GM12865 (cell line): ENCODE results near the gene TBC1D14.
"Not testable (repeated sequence)": the region's sequence is repeated elsewhere in the genome, so short reads cannot be mapped to it uniquely, and the experiment has no call there.

Experiments used
- DNase-seq: peaks from one replicate; pipeline ENCODE4 v3.0.0; 2010; ENCODE audit warnings: low read depth
- H3K4me3 ChIP-seq: 2 replicates; pipeline ENCODE4 v1.5.1; 2011; ENCODE audit warnings: mild to moderate bottlenecking, low read depth, low read length, control low read depth
- CTCF ChIP-seq: IDR thresholded peaks from 2 replicates; pipeline ENCODE4 v1.5.1; 2011; ENCODE audit warnings: low read length, control low read depth, low read depth, inconsistent platforms; ENCODE audit not compliant: insufficient read depth; ENCODE audit errors: missing control alignments

The TBC1D14 gene

GRCh38 chr4:7077371-7077770 is 167.7 kb downstream of the TBC1D14 start:
- no peak overlapping the region for H3K4me3 ChIP-seq
- no peak for DNase-seq
- no peak for TF ChIP-seq CTCF

GRCh38 chr4:7078025-7078424 is 168.4 kb downstream of the TBC1D14 start:
- no peak for TF ChIP-seq CTCF

GRCh38 chr4:7079483-7079882 is 169.9 kb downstream of the TBC1D14 start:
- DNase-seq, H3K4me3 ChIP-seq: not testable (repeated sequence)

More at GRCh38 chr4:7078025-7078424, 168.4 kb downstream of the TBC1D14 start:
- no peak for DNase-seq
- no peak overlapping the region for H3K4me3 ChIP-seq

GRCh38 chr4:7079909-7080308 is 170.3 kb downstream of the TBC1D14 start:
- H3K4me3 ChIP-seq, DNase-seq: not testable (repeated sequence)
